ENCODE results near the gene CCDC107. TPM values are rescaled to one million over a fixed set of nuclear protein-coding genes. Genes with fewer than 3 reads are reported as not detected.
A peak's percentile ranks its signal among the peaks of the same experiment; 100 is the strongest.

The CCDC107 gene
- total RNA-seq, 2 experiments from 2014 or later = 12.1 to 13.7 TPM

- no peak for ATAC-seq
- intact Hi-C loops (cut with micrococcal nuclease) = loop anchor here (2.0 kb wide), 1 partner anchor 30 kb away; no protein-coding TSS in a partner anchor
- Mint-ChIP-seq H3K36me3 (ENCODE audit: low read depth) (no peaks in the 10 kb centered on the region), H3K4me3 (peak within 1 kb of the TSS; percentile 86), H3K27me3 (no peaks in the 10 kb centered on the region), H3K9me3 (no peaks in the 10 kb centered on the region), H3K27ac (peak within 1 kb of the TSS; percentile 96), H3K4me1 (ENCODE audit: low read depth) (peaks cover 53% of the 10 kb centered on the region)
- ChIA-PET POLR2A (interaction anchor here (0.5 to 3.6 kb wide), 6 partner anchors 10 to 47 kb away, joined by 3 to 18 read pairs (median 9); partner anchors contain the start of genes ARHGEF39 and TESK1), CTCF (interaction anchor here (1.9 to 4.1 kb wide), 4 partner anchors 13 to 29 kb away, joined by 5 to 44 read pairs (median 11); partner anchors contain the start of genes SIT1 and TESK1)
- no peak for DNase-seq
- TF ChIP-seq CTCF (IDR thresholded peaks at IDR 0.05) = no peak
Measured at GRCh38 chr9:35618325-35618727, 39.8 kb upstream of the CCDC107 start, which contains the start of gene CD72. Gene CD72, minus strand, starts transcription at chr9:35618413. Its CDS starts 110 bp downstream, at chr9:35618303.

GRCh38 chr9:35618854-35619799 lies 39.0 kb upstream of the CCDC107 start:
- ChIA-PET CTCF (interaction anchor here (0.7 to 2.8 kb wide), 14 partner anchors 8 to 719 kb away, joined by 3 to 39 read pairs (median 8); partner anchors contain the start of genes ARHGEF39, CCDC107, RMRP and SIT1), POLR2A (interaction anchor here (0.6 to 2.8 kb wide), 15 partner anchors 8 to 113 kb away, joined by 3 to 13 read pairs (median 7); partner anchors contain the start of genes ARHGEF39, CREB3, TESK1 and TLN1)
- Mint-ChIP-seq H3K9me3 (no peaks in the 10 kb centered on the region), H3K27me3 (no peaks in the 10 kb centered on the region), H3K4me3 (peak overlapping the region; percentile 86), H3K27ac (peak overlapping the region; percentile 96), H3K36me3 (ENCODE audit: low read depth) (no peaks in the 10 kb centered on the region), H3K4me1 (ENCODE audit: low read depth) (peaks cover 53% of the 10 kb centered on the region)
- intact Hi-C loops (cut with micrococcal nuclease) = loop anchor here (2.0 kb wide), 1 partner anchor 30 kb away; no protein-coding TSS in a partner anchor
- DNase-seq (peak; percentile 89), ATAC-seq (peak; percentile 74)
- TF ChIP-seq CTCF (IDR thresholded peaks at IDR 0.05) = no peak

GRCh38 chr9:35619800-35620158 lies 38.3 kb upstream of the CCDC107 start:
- H3K4me3 Mint-ChIP-seq = peak overlapping the region; percentile 86
- no peak for TF ChIP-seq CTCF (IDR thresholded peaks at IDR 0.05)
- ChIA-PET CTCF (interaction anchor here (0.7 to 2.8 kb wide), 13 partner anchors 9 to 720 kb away, joined by 3 to 39 read pairs (median 5); partner anchors contain the start of genes ARHGEF39, CCDC107, RMRP and SIT1), POLR2A (interaction anchor here (0.8 to 2.8 kb wide), 15 partner anchors 9 to 112 kb away, joined by 3 to 13 read pairs (median 7); partner anchors contain the start of genes ARHGEF39, CREB3, TESK1 and TLN1)
- no peaks in the 10 kb centered on the region for H3K36me3 Mint-ChIP-seq (ENCODE audit: low read depth)
- peak; percentile 74 for DNase-seq
- H3K9me3 Mint-ChIP-seq = no peaks in the 10 kb centered on the region
- intact Hi-C loops (cut with micrococcal nuclease) = loop anchor here (2.0 kb wide), 1 partner anchor 29 kb away; no protein-coding TSS in a partner anchor
- H3K27me3 Mint-ChIP-seq = no peaks in the 10 kb centered on the region
- H3K27ac Mint-ChIP-seq = peak overlapping the region; percentile 96
- ATAC-seq = peak; percentile 61
- peaks cover 53% of the 10 kb centered on the region for H3K4me1 Mint-ChIP-seq (ENCODE audit: low read depth)

- peak overlapping the region; percentile 7 for H3K27ac Mint-ChIP-seq
- peaks cover 16% of the 10 kb centered on the region for H3K4me1 Mint-ChIP-seq (ENCODE audit: low read depth)
- no peaks in the 10 kb centered on the region for H3K36me3 Mint-ChIP-seq (ENCODE audit: low read depth)
- intact Hi-C loops (cut with micrococcal nuclease) = no loop called here
- H3K9me3 Mint-ChIP-seq = no peaks in the 10 kb centered on the region
- TF ChIP-seq CTCF (IDR thresholded peaks at IDR 0.05) = no peak
- no peak overlapping the region for H3K4me3 Mint-ChIP-seq
- POLR2A ChIA-PET = interaction anchor here (3.0 kb wide), 1 partner anchor 20 kb away, joined by 8 read pairs; no protein-coding TSS in a partner anchor
- ATAC-seq (no peak), DNase-seq (no peak)
- no peaks in the 10 kb centered on the region for H3K27me3 Mint-ChIP-seq
- CTCF ChIA-PET = interaction anchor here (1.8 to 4.6 kb wide), 3 partner anchors 8 to 36 kb away, joined by 6 to 25 read pairs (median 12); partner anchors contain the start of gene ARHGEF39
Measured at GRCh38 chr9:35627575-35627974, 30.5 kb upstream of the CCDC107 start.

All from activated CD8-positive, alpha-beta T cell treated with anti-CD3 and anti-CD28 coated beads for 36 hours (primary cell).